GM18951 (cell line): ENCODE data around the gene FAM151A.

Source experiments
- POLR2A ChIP-seq: IDR thresholded peaks from 4 replicates; pipeline ENCODE4 v1.6.1; 2011; ENCODE audit warnings: mild to moderate bottlenecking; ENCODE audit not compliant: insufficient read length, insufficient read depth; ENCODE audit errors: extremely low read depth
- in situ Hi-C: fragments of 300-500 bp; cut with MboI; formaldehyde crosslinking; loops from one replicate; pipeline ENCODE4 v1.12.0; 2022; ENCODE audit warnings: low sequenced_read_pairs, mixed read lengths, inconsistent platforms; ENCODE audit not compliant: unreplicated experiment

Gene FAM151A

GRCh38 chr1:54623216-54624007 lies at the start of gene FAM151A:
FAM151A (minus strand) TSS chr1:54623525; CDS start chr1:54623395, 130 bp downstream.
- in situ Hi-C loops: no loop called here
- no peak for TF ChIP-seq POLR2A

- in situ Hi-C loops: loop anchor here (10.0 kb wide), 1 partner anchor 143 kb away; no protein-coding TSS in a partner anchor
- TF ChIP-seq POLR2A: no peak
These were observed 48.8 kb upstream of the FAM151A start for GRCh38 chr1:54671985-54672608.

GRCh38 chr1:54668567-54668966 lies 45.2 kb upstream of the FAM151A start:
- in situ Hi-C loops: no loop called here
- no peak for TF ChIP-seq POLR2A

GRCh38 chr1:54667797-54668196 lies 44.5 kb upstream of the FAM151A start:
- in situ Hi-C loops: no loop called here
- TF ChIP-seq POLR2A: no peak

- in situ Hi-C loops: no loop called here
- no peak for TF ChIP-seq POLR2A
These were observed 43.0 kb upstream of the FAM151A start for GRCh38 chr1:54666333-54666732.

GRCh38 chr1:54665852-54666251 lies 42.5 kb upstream of the FAM151A start:
- in situ Hi-C loops: no loop called here
- no peak for TF ChIP-seq POLR2A

GRCh38 chr1:54664364-54664763 lies 41.0 kb upstream of the FAM151A start:
- in situ Hi-C loops: no loop called here
- TF ChIP-seq POLR2A: no peak

GRCh38 chr1:54663725-54664124 lies 40.4 kb upstream of the FAM151A start:
- TF ChIP-seq POLR2A: no peak
- in situ Hi-C loops: no loop called here

GRCh38 chr1:54658164-54658913 lies 35.0 kb upstream of the FAM151A start:
- no peak for TF ChIP-seq POLR2A
- in situ Hi-C loops: no loop called here

GRCh38 chr1:54653036-54653435 lies 29.7 kb upstream of the FAM151A start:
- in situ Hi-C loops: no loop called here
- TF ChIP-seq POLR2A: no peak

- in situ Hi-C loops: no loop called here
- no peak for TF ChIP-seq POLR2A
These were observed 28.8 kb upstream of the FAM151A start for GRCh38 chr1:54652168-54652567.

GRCh38 chr1:54651608-54652007 lies 28.3 kb upstream of the FAM151A start:
- no peak for TF ChIP-seq POLR2A
- in situ Hi-C loops: no loop called here

- TF ChIP-seq POLR2A: no peak
- in situ Hi-C loops: no loop called here
These were observed 27.1 kb upstream of the FAM151A start for GRCh38 chr1:54650417-54650816.
